ENCODE data around the gene BCAN.

Gene BCAN

GRCh38 chr1:156662005-156662799 is 20.3 kb downstream of the BCAN start:
- no peak for DNase-seq (ENCODE audit: low spot score)

GRCh38 chr1:156662800-156663055 is 20.8 kb downstream of the BCAN start:
- no peak for DNase-seq (ENCODE audit: low spot score)

- DNase-seq (ENCODE audit: low spot score): no peak
Measured at GRCh38 chr1:156663178-156663577, 21.3 kb downstream of the BCAN start.

GRCh38 chr1:156664046-156664766 is 22.3 kb downstream of the BCAN start:
- DNase-seq (ENCODE audit: low spot score): no peak

GRCh38 chr1:156664767-156665411 is 23.0 kb downstream of the BCAN start:
- no peak for DNase-seq (ENCODE audit: low spot score)

GRCh38 chr1:156665539-156665938 is 23.6 kb downstream of the BCAN start:
- no peak for DNase-seq (ENCODE audit: low spot score)

GRCh38 chr1:156666862-156667609 is 25.1 kb downstream of the BCAN start:
- no peak for DNase-seq (ENCODE audit: low spot score)

- DNase-seq (ENCODE audit: low spot score): no peak
Measured at GRCh38 chr1:156667610-156667967, 25.7 kb downstream of the BCAN start.

GRCh38 chr1:156667968-156668709 is 26.2 kb downstream of the BCAN start:
- no peak for DNase-seq (ENCODE audit: low spot score)

GRCh38 chr1:156668801-156669637 is 27.1 kb downstream of the BCAN start:
- DNase-seq (ENCODE audit: low spot score): no peak

- no peak for DNase-seq (ENCODE audit: low spot score)
Measured at GRCh38 chr1:156669794-156670193, 27.9 kb downstream of the BCAN start.

- DNase-seq (ENCODE audit: low spot score): no peak
Measured at GRCh38 chr1:156670359-156670758, 28.4 kb downstream of the BCAN start.

- DNase-seq (ENCODE audit: low spot score): no peak
Measured at GRCh38 chr1:156670791-156671190, 28.9 kb downstream of the BCAN start.

GRCh38 chr1:156671804-156672203 is 29.9 kb downstream of the BCAN start:
- DNase-seq (ENCODE audit: low spot score): no peak

- no peak for DNase-seq (ENCODE audit: low spot score)
Measured at GRCh38 chr1:156673387-156674121, 31.6 kb downstream of the BCAN start.

- no peak for DNase-seq (ENCODE audit: low spot score)
Measured at GRCh38 chr1:156675210-156676113, 33.5 kb downstream of the BCAN start.

- no peak for DNase-seq (ENCODE audit: low spot score)
Measured at GRCh38 chr1:156676114-156676819, 34.4 kb downstream of the BCAN start.

GRCh38 chr1:156676820-156677615 is 35.1 kb downstream of the BCAN start, which contains the start of gene NES:
NES (minus strand) TSS chr1:156677407; CDS start chr1:156677264, 143 bp downstream.
- no peak for DNase-seq (ENCODE audit: low spot score)
